Measurements from ENCODE around the gene TMEM109. TPM values are rescaled to one million over a fixed set of nuclear protein-coding genes. Genes with fewer than 3 reads are reported as not detected.

Gene TMEM109
- total RNA-seq, 4 donors from 2014 or later = 35.2 to 47.2 (median 45.1) TPM

DNA sequence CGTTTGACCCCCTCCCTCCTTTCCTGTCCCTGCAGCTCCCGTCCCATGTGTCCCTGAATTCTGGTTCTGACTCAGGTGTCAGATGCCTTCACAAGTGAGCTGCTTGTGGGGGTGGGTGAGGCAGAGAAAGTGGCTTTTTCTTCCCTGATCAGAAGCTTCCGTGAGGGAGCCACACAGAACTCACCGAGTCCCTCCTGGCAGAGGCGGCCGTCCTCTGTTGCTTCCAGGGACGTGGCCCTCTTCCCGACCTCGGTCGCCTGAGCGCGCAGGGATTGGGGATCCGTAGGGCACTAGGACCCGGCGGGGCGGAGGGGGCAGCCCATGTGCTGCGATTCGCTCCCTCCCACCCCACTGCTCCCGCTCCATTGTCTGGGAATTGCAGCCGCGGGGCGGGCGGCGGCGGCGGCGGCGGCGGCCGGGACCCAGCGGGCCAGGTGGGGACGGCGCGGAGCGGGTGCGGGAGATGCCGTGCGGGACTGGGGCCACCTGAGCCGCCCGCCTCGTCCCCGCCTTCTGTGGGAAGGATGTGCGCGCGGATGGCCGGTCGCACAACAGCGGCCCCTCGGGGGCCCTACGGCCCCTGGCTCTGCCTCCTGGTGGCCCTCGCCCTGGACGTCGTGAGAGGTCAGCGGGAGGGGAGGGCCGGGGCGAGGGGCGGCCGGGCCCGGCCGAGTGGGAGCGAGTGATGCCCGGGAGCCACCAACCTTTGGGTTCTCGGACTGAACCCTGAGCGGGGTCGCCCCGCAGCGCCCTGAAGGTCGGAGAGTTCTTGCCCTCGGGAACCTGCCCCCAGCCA is 10.3 kb downstream of the TMEM109 start, which contains the start of gene TMEM132A:
Gene TMEM132A, plus strand, starts transcription at position 351 of the 796 bp plus-strand sequence. Its CDS starts 174 bp downstream, at position 525.
- 0% methylated on average over 25 of the region's 69 CpGs; no CpG with 5 or more reads in 1 of the 2 donors for WGBS, 2 donors (ENCODE audit: low coverage in 1 of 2)
- Histone ChIP-seq H3K27ac (no peak within 1 kb of the TSS), H3K9me3 (no peaks in the 10 kb centered on the region), H3K4me1 (peaks cover 15 to 19% (median 18%) of the 10 kb centered on the region in 4 donors), H3K36me3 (peaks cover 0 to 29% (median 13%) of the 10 kb centered on the region in 4 donors), H3K4me3 (peak within 1 kb of the TSS; percentile 43 to 68 (median 55)), H3K27me3 (peaks cover 26% of the 10 kb centered on the region)
- no peak for TF ChIP-seq POLR2A (IDR thresholded peaks at IDR 0.05)
- TF ChIP-seq, protein P1, sequence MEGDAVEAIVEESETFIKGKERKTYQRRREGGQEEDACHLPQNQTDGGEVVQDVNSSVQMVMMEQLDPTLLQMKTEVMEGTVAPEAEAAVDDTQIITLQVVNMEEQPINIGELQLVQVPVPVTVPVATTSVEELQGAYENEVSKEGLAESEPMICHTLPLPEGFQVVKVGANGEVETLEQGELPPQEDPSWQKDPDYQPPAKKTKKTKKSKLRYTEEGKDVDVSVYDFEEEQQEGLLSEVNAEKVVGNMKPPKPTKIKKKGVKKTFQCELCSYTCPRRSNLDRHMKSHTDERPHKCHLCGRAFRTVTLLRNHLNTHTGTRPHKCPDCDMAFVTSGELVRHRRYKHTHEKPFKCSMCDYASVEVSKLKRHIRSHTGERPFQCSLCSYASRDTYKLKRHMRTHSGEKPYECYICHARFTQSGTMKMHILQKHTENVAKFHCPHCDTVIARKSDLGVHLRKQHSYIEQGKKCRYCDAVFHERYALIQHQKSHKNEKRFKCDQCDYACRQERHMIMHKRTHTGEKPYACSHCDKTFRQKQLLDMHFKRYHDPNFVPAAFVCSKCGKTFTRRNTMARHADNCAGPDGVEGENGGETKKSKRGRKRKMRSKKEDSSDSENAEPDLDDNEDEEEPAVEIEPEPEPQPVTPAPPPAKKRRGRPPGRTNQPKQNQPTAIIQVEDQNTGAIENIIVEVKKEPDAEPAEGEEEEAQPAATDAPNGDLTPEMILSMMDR (IDR thresholded peaks at IDR 0.05) = no peak
- no peak for TF ChIP-seq POLR2AphosphoS5 (IDR thresholded peaks at IDR 0.05)
- TF ChIP-seq EP300 (IDR thresholded peaks at IDR 0.05; ENCODE audit: low read depth) = no peak
- in situ Hi-C loops (cut with MboI; ENCODE audit: low pct_ligation_motif_present in 1 of 4, low pct_unique_long_range_greater_than_20kb in 1 of 4, low sequenced_read_pairs in 3 of 4) (no loop called here), intact Hi-C loops (cut with DNase I; ENCODE audit: low total_unique reads) (no loop called here)
- peak; percentile 74 for DNase-seq

DNA sequence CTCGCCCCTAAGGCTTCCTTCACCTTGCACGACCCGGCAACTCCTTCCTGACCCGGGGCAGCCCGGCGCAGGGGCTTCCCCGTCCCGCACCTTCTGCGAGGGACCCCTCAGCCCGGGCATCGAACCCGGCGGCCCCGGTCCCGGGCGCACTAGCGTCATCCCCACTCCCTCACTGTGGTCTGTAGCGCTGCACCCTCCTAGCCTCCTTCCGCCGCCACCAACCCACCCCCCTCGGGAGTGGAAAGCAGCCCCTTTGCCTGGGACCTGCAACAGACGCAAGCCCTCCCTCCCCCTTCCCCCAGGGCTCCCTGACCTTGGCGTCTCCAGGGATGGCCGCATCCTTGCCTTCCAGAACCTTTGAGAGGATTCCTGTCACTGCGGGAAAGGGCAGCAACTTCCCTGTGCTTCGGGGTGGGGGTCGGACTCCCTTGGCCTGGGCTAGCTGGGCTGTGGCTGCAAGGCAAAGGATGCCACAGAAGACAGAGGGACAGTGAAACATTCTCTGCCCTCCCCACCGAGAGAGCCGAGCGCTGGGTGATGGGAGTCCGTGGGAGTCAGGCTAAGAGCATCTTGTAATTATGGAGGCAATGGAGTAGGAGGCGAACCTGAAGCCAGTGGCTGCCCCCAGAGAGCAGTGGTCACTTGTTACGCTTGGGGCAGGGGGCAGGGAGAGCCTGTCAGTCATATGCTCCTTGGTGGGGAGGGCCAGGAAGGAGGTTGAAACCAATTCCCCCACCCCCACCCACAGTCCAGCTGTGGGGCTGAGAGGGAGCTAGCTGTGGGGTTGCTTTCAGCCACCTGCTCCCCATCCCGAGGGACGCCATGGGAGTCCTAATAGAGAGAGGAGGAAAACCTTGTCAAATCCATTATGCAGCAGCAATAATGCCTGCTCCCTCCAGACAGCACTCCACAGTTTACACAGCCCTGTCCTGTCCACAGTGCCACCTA is 11.2 kb downstream of the TMEM109 start:
- intact Hi-C loops (cut with DNase I; ENCODE audit: low total_unique reads) = no loop called here
- WGBS, 2 donors (ENCODE audit: low coverage in 1 of 2) = 3 to 7% methylated on average over 5 to 27 of the region's 35 CpGs

DNA sequence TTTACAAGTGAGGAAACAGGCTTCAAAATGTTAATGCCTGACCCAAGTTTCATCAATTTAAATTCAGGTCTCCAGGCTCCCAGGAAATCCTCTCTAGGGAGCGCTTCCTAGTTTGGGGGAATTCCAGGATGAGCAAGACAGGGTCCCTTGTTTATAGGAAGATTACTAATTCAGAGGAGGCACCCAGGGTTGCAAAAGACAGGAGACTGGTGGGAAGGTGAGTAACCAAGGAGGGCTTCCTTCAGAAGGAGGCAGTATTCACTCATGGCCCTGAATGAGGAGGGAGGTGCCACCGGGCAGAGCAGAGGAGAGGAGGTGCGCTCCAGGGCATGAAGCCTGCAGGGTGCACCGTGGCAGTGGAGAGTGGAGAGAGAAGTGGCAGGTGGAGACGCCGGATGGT is 11.9 kb downstream of the TMEM109 start:
- no peaks in the 10 kb centered on the region for H3K9me3 ChIP-seq
- no peak overlapping the region for H3K27ac ChIP-seq
- 77 to 80% methylated on average over 1 to 6 of the region's 6 CpGs for WGBS, 2 donors (ENCODE audit: low coverage in 1 of 2)
- H3K4me1 ChIP-seq = peaks cover 14 to 19% (median 18%) of the 10 kb centered on the region in 4 donors
- H3K4me3 ChIP-seq = no peak overlapping the region
- H3K36me3 ChIP-seq = peaks cover 0 to 17% (median 8%) of the 10 kb centered on the region in 4 donors
- TF ChIP-seq POLR2AphosphoS5 (IDR thresholded peaks at IDR 0.05) = no peak
- TF ChIP-seq POLR2A (IDR thresholded peaks at IDR 0.05) = no peak
- TF ChIP-seq, protein P1 (IDR thresholded peaks at IDR 0.05) = no peak
- no peak for TF ChIP-seq EP300 (IDR thresholded peaks at IDR 0.05; ENCODE audit: low read depth)
- intact Hi-C loops (cut with DNase I; ENCODE audit: low total_unique reads) = no loop called here
- peaks cover 26% of the 10 kb centered on the region for H3K27me3 ChIP-seq
- in situ Hi-C loops (cut with MboI; ENCODE audit: low pct_ligation_motif_present in 1 of 4, low pct_unique_long_range_greater_than_20kb in 1 of 4, low sequenced_read_pairs in 3 of 4) = no loop called here
- no peak for DNase-seq

More for the DNA sequence above, 11.2 kb downstream of the TMEM109 start:
- H3K27ac ChIP-seq = no peak overlapping the region
- peak overlapping the region; percentile 43 to 68 (median 55) for H3K4me3 ChIP-seq
- no peak for TF ChIP-seq POLR2AphosphoS5 (IDR thresholded peaks at IDR 0.05)
- TF ChIP-seq EP300 (IDR thresholded peaks at IDR 0.05; ENCODE audit: low read depth) = no peak
- no peak for TF ChIP-seq POLR2A (IDR thresholded peaks at IDR 0.05)
- TF ChIP-seq, protein P1 (IDR thresholded peaks at IDR 0.05) = no peak
- no peak for DNase-seq
- no peaks in the 10 kb centered on the region for H3K9me3 ChIP-seq
- peaks cover 0 to 24% (median 11%) of the 10 kb centered on the region in 4 donors for H3K36me3 ChIP-seq
- peaks cover 26% of the 10 kb centered on the region for H3K27me3 ChIP-seq
- H3K4me1 ChIP-seq = peaks cover 14 to 19% (median 18%) of the 10 kb centered on the region in 4 donors
- in situ Hi-C loops (cut with MboI; ENCODE audit: low pct_ligation_motif_present in 1 of 4, low pct_unique_long_range_greater_than_20kb in 1 of 4, low sequenced_read_pairs in 3 of 4) = no loop called here

DNA sequence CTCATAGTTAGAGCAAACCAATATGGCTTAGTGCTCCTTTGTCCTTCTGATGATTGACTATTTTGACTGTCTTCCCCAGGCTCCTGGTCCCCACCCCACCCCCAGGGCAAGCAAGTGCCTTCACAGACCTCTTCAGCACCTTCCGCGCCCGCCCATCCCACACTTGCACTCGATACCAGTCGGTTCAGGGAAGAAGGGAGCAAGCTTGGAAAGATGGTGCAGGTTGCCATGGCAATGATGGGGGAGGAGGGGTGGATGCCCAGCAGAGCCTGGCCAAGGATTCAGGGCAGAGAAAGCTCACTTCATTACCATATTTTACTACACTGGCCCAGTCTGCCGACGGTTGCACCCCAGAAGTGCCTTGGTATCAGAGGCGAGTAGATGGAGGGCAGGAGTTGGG is 12.5 kb downstream of the TMEM109 start:
- intact Hi-C loops (cut with DNase I; ENCODE audit: low total_unique reads) (no loop called here), in situ Hi-C loops (cut with MboI; ENCODE audit: low pct_ligation_motif_present in 1 of 4, low pct_unique_long_range_greater_than_20kb in 1 of 4, low sequenced_read_pairs in 3 of 4) (no loop called here)
- peaks cover 26% of the 10 kb centered on the region for H3K27me3 ChIP-seq
- WGBS, 2 donors (ENCODE audit: low coverage in 1 of 2) = 90 to 96% methylated on average over 2 to 8 of the region's 8 CpGs
- peaks cover 0 to 10% (median 5%) of the 10 kb centered on the region in 4 donors for H3K36me3 ChIP-seq
- peaks cover 14 to 19% (median 18%) of the 10 kb centered on the region in 4 donors for H3K4me1 ChIP-seq
- DNase-seq = no peak
- H3K27ac ChIP-seq = no peak overlapping the region
- no peak overlapping the region for H3K4me3 ChIP-seq
- TF ChIP-seq POLR2AphosphoS5 (IDR thresholded peaks at IDR 0.05) = no peak
- no peak for TF ChIP-seq POLR2A (IDR thresholded peaks at IDR 0.05)
- TF ChIP-seq EP300 (IDR thresholded peaks at IDR 0.05; ENCODE audit: low read depth) = no peak
- TF ChIP-seq, protein P1 (IDR thresholded peaks at IDR 0.05) = no peak
- no peaks in the 10 kb centered on the region for H3K9me3 ChIP-seq
